AG09309 (cell line): ENCODE data around the gene KRTAP16-1.

Source experiments
- DNase-seq: peaks from one replicate; pipeline ENCODE4 v3.0.0-alpha.2; 2010; ENCODE audit warnings: low read depth
- H3K4me3 ChIP-seq: 2 replicates; pipeline ENCODE4 v1.5.1; 2011; ENCODE audit warnings: mild to moderate bottlenecking, low read depth, low read length, moderate library complexity; ENCODE audit not compliant: control insufficient read depth
- CTCF ChIP-seq: IDR thresholded peaks from 2 replicates; pipeline ENCODE4 v1.5.1; 2011; ENCODE audit warnings: mild to moderate bottlenecking, low read depth, low read length, inconsistent platforms; ENCODE audit not compliant: insufficient read depth, control insufficient read depth; ENCODE audit errors: missing control alignments

Gene KRTAP16-1

GRCh38 chr17:41301916-41302901 is 6.9 kb downstream of the KRTAP16-1 start, which contains the start of gene KRTAP29-1:
TSS of gene KRTAP29-1 (minus strand) at chr17:41302851. CDS start at chr17:41302851, 0 bp downstream.
- no peak for TF ChIP-seq CTCF
- DNase-seq: no peak
- H3K4me3 ChIP-seq: no peak within 1 kb of the TSS

- no peak overlapping the region for H3K4me3 ChIP-seq
- DNase-seq: no peak
- no peak for TF ChIP-seq CTCF
Measured at GRCh38 chr17:41301204-41301790, 7.8 kb downstream of the KRTAP16-1 start.

GRCh38 chr17:41298458-41299135 is 10.5 kb downstream of the KRTAP16-1 start:
- no peak for DNase-seq
- no peak overlapping the region for H3K4me3 ChIP-seq
- no peak for TF ChIP-seq CTCF

GRCh38 chr17:41296846-41297245 is 12.3 kb downstream of the KRTAP16-1 start:
- TF ChIP-seq CTCF: no peak
- no peak for DNase-seq
- no peak overlapping the region for H3K4me3 ChIP-seq

- no peak for TF ChIP-seq CTCF
- H3K4me3 ChIP-seq: no peak overlapping the region
- no peak for DNase-seq
Measured at GRCh38 chr17:41294016-41294415, 15.1 kb downstream of the KRTAP16-1 start.

GRCh38 chr17:41287050-41287449 is 22.1 kb downstream of the KRTAP16-1 start:
- no peak for TF ChIP-seq CTCF
- no peak overlapping the region for H3K4me3 ChIP-seq
- no peak for DNase-seq
